ENCODE results near the gene SND1. TPM values are rescaled to one million over a fixed set of nuclear protein-coding genes. Genes with fewer than 3 reads are reported as not detected.

The SND1 gene
- total and polyA plus RNA-seq, 2 donors (not counting 3 experiments of a cell fraction or from before 2014, with no cell fraction given): 116 to 249 TPM

GRCh38 chr7:128025380-128025779, 373.4 kb downstream of the SND1 start:
- no peaks in the 10 kb centered on the region for H4K20me1 ChIP-seq (replicated peaks; ENCODE audit: control insufficient read depth, extremely low read depth, insufficient read depth, low read length)
- H3K79me2 ChIP-seq (ENCODE audit: control insufficient read depth, insufficient read depth, low read length): no peaks in the 10 kb centered on the region
- no peak for TF ChIP-seq MYC (IDR thresholded peaks at IDR 0.05; ENCODE audit: low read depth, low read length)
- no peak for TF ChIP-seq JUN (IDR thresholded peaks at IDR 0.05; ENCODE audit: borderline replicate concordance, insufficient read depth, insufficient read length, low read depth)
- no peak for TF ChIP-seq POLR2AphosphoS5 (IDR thresholded peaks at IDR 0.05; ENCODE audit: insufficient read depth, low read depth, low read length)
- TF ChIP-seq MAX (IDR thresholded peaks at IDR 0.05; ENCODE audit: insufficient read depth, insufficient read length): no peak
- no peak for TF ChIP-seq EZH2 (IDR thresholded peaks at IDR 0.05; ENCODE audit: borderline replicate concordance, low read depth, low read length, severe bottlenecking)
- no peak for TF ChIP-seq CTCF (IDR thresholded peaks at IDR 0.05; ENCODE audit: extremely low read depth in 1 of 2, insufficient read depth in 1 of 2, low read depth in 1 of 2, low read length in 2 of 2)
- no peak for TF ChIP-seq GATA2 (IDR thresholded peaks at IDR 0.05; ENCODE audit: insufficient read depth, insufficient read length, low read depth, low read length)
- no peak for TF ChIP-seq FOS (IDR thresholded peaks at IDR 0.05; ENCODE audit: borderline replicate concordance, insufficient read depth, low read length)
- no peak for TF ChIP-seq POLR2A (IDR thresholded peaks at IDR 0.05; ENCODE audit: low read depth, low read length)
- H3K4me3 ChIP-seq (replicated peaks in 1 of 3; ENCODE audit: insufficient read depth in 1 of 3, low read depth in 1 of 3, low read length in 3 of 3): no peak overlapping the region
- ChIA-PET POLR2A (no interaction called here), CTCF (interaction anchor here (1.2 to 1.5 kb wide), 2 partner anchors 27 to 183 kb away, joined by 3 to 4 read pairs; no protein-coding TSS in a partner anchor)
- no peaks in the 10 kb centered on the region for H3K9me3 ChIP-seq (replicated peaks; ENCODE audit: control insufficient read depth, insufficient read depth, low read length)
- H3K9me1 ChIP-seq (replicated peaks; ENCODE audit: control insufficient read depth, extremely low read depth, insufficient read depth, low read length): no peaks in the 10 kb centered on the region
- peaks cover 0 to 2% of the 10 kb centered on the region in 2 experiments for H3K36me3 ChIP-seq (ENCODE audit: control insufficient read depth in 2 of 2, extremely low read depth in 1 of 2, insufficient read depth in 2 of 2, low read length in 2 of 2)
- H3K27ac ChIP-seq (ENCODE audit: insufficient read depth, low read depth, low read length): no peak overlapping the region
- no peaks in the 10 kb centered on the region for H3K27me3 ChIP-seq (ENCODE audit: control insufficient read depth in 2 of 2, insufficient read depth in 2 of 2, low read length in 2 of 2)
- intact Hi-C loops (cut with micrococcal nuclease): no loop called here
- H3K4me2 ChIP-seq (ENCODE audit: insufficient read depth, low read length): no peak overlapping the region
- no TSS peak for BruUV-seq (replicated peaks)
- FAIRE-seq (peak; percentile 12), DNase-seq (ENCODE audit: low read depth, low spot score) (no peak)
- H3K4me1 ChIP-seq (ENCODE audit: control insufficient read depth, extremely low read depth, insufficient read depth, low read length): peaks cover 10% of the 10 kb centered on the region
- H3K9ac ChIP-seq (replicated peaks; ENCODE audit: extremely low read depth, insufficient read depth, low read length): no peak overlapping the region
- dilution Hi-C loops (cut with MboI; ENCODE audit: extremely low pct_ligation_motif_present, low sequenced_read_pairs): no loop called here
- no peak overlapping the region for H2AFZ ChIP-seq (ENCODE audit: low read depth, low read length)

Data from endothelial cell of umbilical vein (primary cell).